ENCODE measurements around the gene DCT.
"Not testable (repeated sequence)": the region's sequence is repeated elsewhere in the genome, so short reads cannot be mapped to it uniquely, and the experiment has no call there.

The DCT gene

DNA sequence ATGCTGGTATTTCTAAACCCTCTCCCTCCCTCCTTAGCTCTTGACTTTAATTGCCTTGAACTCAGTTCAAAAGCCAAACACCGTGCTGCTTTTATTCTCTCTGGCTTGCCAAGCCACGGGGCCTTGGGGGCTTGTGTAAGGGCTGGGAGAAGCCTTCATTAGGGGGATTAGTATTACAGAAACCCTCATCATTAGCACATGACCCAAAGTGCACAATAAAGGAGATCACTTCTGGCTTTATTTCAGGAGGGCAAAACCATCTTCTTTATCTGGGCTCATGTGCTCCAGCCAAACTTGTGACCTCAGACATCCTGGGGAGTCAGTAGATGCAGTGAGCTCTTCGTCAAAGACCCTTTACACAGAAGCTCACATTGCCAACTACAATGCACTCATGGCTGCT lies at the start of gene DCT:
Gene DCT (minus strand): TSS at position 67 of the 400 bp plus-strand sequence. CDS start 427 bp downstream, outside the sequence.
- DNase-seq = no peak

DNA sequence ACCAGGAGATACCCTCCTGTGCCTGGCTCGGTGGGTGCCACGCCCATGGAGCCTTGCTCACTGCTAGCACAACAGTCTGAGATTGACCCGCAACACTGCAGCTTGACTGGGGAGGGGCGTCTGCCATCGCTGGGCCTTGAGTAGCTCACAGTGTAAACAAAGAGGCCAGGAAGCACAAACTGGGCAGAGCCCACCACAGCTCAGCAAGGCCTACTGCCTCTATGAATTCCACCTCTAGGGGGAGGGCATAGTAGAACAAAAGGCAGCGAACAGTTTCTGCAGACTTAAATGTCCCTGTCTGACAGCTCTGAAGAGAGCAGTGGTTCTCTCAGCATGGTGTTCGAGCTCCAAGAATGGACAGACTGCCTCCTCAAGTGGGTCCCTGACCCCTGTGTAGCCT lies 47.5 kb upstream of the DCT start:
- DNase-seq = not testable (repeated sequence)

DNA sequence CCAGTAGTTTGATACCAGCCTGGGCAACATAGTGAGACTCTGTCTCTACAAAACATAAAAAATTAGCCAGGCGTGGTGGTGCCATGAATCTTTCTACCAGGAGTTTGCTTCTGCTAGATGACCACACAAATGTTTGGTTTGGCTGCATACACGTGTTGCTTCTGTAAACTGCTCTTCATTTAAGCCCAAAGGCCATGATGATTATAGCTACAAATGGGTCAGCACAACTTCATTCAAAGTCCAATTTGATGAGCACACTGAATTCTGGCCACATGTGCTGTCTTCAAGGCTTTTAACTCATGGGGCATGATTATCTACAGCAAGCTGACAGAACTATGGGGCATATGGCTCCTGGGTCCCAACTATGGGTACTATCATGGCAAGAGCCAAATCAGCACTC lies 46.3 kb upstream of the DCT start:
- no peak for DNase-seq

DNA sequence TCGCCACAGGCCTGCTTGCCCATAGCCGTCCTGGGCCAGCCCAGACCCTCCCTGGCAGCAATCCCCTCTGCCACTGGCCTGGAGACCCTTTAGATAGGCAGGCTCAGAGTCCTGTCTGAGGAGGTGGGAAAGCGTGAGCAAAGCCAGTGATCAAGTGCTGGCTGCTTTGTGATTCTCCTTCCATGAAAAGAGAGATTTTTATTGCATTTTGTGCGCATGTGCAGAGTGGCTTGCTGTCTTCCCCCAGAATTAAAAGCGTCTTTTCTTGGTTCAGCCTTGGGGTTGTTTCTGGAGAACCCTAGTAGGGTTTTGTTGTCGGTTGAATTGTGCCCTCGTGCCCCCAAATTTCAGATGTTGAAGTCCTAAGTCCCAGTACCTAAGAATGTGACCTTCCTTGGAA lies 44.9 kb upstream of the DCT start:
- DNase-seq = no peak

DNA sequence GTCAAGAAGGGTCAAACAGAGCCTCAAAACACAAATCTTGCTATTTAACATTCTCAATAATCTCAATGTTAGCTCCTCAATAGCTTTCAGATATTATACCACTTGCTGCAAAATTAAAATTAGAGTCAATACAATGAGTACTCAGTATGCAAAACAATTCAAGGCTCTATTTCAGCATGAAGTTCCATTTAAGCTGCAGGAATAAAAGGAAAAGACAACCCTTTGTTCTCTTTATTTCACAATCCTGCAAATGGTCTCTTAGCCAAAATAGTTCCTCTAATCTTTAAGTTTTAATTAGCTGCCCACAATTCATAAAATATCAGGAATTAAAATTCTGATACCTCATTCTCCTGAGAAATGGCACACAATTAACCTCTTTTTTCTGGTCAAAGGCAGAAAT lies 40.5 kb upstream of the DCT start:
- DNase-seq = no peak

DNA sequence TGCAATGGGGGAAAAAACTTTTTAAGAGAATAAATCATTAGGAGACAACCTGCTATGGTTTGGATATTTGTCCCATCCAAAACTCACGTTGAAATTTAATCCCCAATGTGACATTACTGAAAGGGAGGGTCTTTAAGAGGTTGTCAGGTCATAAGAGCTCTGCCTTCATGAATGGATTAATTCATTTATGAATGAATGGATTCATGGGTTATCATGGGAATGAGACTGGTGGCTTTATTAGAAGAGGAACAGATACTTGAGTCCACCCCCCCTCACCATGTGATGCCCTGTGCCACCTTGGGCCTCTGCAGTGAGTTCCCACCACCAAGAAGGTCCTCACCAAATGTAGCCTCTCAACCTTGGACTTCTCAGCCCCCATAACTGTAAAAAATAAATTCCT lies 37.0 kb upstream of the DCT start:
- DNase-seq = no peak

DNA sequence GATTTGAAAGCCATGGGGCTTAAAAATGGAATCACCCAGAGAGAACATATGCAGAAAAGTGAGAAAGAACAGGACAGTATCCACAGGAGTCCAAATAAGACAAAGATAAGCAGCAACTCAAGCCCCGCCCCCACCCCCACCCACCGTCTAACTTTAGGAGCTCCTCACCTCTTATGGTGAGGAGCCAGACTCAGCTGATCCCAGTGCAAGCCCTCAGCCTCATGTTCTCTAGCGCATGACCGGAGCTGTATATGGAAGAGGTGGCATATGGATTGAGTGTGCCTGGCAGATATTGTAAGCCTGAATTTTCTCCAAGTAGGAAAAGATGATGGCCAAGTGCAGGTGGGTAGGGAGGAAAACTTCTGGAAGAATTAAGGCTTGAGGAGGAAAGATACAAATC lies 36.4 kb upstream of the DCT start:
- no peak for DNase-seq

DNA sequence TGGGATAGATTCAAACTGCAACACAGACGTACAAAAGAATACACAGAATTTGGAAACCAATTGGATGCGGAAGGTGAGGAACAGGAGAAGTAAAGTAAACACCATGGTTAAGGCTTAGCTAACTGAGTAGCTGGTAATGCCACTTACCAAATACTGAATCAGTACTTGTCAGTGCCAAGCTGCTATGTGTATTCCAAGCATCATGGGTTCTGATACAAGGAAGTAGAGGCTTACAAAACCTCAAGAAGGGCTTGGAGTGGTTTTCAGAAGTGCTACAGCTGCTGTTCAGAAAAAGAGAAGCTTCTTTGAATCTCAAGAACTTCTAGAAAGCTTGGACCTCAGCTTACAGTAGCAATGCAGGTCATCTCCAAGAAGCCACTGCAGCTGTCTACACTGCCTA lies 35.9 kb upstream of the DCT start:
- DNase-seq = no peak

DNA sequence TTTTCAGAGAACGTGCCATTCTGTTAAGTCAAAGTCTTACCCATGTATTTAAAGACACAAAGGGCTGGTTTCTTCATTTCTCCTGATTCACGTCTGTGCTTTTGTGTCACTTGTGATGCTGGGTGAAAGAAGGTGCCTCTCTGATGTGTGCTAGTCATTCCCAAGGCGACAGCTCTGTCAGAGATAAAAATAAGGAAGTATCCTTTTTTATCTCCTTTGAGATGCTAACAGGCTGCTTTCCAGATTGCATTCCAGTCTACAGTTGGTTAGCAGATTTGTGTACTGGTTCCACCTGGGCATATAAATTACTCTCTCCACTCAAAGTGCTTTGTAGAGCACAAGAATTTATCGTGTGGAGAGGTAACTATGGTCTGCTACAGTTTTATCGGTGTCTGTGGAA lies 33.5 kb upstream of the DCT start:
- DNase-seq = no peak

DNA sequence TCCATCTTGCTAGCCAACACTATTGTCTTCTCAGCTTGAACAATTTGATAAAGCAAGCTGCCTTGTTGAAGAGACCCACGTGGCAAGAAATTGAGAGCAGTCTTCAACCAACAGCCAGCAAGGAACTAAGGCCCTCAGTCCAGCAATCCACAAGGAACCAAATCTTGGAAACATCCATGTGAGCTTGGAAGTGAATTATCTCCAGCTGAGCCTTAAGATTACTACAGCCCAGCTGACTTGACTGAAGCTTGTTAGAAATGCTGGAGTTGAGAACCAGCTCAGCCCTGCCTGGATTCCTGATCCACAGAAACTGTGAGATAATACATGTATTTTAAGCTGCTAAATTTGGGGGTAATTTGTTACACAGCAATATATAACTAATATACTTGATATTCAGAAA lies 26.2 kb upstream of the DCT start:
- DNase-seq = no peak

DNA sequence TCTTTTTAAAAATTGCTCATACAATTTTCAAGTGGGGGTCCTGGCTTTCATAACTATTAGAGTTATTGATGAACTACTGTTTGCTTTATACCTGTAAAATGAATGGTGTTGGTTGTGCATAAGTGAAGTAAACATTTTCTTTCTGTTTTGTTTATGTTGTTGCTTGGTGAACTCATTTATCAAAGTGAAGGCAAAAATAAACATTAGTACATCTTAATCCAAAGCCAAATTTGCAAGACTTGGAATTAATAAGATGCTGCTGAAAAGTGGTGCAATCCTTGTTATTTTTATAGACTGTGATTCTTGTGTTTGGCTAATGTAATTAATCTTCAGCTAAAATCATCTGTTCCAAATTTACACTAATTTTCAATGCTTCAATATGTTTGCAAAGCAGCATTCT lies 24.4 kb upstream of the DCT start:
- DNase-seq = no peak

DNA sequence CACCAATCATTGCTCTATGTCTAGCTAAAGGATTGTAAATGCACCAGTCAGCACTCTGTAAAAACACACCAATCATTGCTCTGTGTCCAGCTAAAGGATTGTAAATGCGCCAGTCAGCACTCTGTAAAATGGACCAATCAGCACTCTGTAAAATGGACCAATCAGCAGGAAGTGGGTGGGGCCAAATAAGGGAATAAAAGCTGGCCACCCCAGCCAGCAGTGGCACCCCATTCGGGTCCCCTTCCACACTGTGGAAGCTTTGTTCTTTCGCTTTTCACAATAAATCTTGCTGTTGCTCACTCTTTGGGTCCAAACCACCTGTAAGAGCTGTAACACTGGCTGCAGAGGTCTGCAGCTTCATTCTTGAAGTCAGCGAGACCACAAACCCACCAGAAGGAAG lies 19.3 kb upstream of the DCT start:
- DNase-seq = not testable (repeated sequence)

DNA sequence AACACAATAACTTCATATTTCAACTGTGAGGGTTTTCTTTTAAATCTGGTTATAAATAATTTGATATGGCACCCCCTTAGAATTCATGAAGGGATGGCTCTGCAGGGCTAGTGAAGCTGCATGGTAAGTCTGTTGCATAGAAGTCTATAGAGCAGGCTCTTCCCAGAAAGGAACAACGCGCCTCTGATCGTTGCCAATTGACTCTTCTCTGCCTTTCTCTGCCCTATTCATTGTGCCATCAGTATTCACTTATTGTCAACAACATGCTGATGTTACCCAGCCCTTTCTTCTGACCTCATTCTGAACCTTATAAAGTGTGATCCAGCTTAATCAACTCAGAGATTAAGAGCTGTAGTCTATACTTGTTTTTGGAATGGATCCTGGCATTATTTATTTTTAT lies 16.3 kb upstream of the DCT start:
- DNase-seq = no peak

DNA sequence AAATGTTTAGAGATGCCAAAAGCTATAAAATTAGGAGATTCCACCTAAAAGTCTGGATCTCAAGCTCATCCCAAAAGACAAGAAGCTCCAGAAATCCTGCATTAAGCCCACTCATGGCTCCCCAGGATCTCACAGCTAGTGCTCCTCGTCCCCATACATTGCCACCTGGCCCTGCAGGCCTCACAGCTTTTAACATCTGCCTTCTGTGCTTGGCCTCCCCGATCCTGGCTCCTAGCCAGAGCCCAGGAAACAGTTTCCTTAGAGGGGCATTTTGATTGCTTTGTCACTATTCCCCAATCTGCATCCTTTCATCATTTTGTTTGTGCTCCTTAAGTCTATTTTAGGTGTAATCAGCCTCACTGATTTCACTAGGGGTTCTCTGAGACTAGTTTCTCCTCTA lies 14.5 kb upstream of the DCT start:
- no peak for DNase-seq

DNA sequence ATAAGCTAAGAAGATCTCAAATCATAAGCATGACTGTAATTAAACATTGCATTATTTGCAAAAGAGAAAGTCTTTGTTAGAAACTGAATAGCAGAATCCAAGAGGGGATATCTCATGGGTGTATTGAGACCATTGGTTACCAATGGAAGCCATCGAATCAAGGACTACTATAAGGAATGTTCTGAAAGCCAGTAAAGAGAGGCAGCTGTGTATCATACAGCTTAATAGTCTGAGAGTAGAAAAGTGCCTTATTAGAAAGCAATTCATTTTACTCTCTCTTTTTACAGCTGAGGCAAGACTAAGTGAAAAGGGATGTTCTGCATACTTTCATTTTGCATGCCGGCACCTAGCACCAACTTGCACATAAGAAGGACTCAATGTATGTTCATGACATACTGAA lies 7.6 kb upstream of the DCT start:
- DNase-seq = no peak

DNA sequence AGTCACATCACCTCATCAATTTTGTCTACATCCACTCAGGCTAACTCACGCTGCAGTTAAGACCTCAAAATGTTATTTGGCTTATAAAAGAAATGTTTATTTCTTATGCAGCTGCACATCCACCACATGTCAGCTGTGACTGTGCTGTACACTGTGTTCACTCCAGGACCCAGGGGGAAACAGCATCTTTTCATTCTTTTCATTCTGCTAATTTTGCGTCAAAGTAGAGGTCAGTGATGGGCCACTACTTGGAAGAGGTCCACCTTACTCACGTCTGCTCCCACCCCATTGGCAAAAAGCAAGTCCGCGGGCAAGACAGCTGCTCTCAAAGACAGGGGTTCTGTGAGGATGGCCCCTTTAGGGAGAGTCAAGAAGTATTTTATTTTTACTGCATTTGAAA lies 4.5 kb upstream of the DCT start:
- DNase-seq = no peak

DNA sequence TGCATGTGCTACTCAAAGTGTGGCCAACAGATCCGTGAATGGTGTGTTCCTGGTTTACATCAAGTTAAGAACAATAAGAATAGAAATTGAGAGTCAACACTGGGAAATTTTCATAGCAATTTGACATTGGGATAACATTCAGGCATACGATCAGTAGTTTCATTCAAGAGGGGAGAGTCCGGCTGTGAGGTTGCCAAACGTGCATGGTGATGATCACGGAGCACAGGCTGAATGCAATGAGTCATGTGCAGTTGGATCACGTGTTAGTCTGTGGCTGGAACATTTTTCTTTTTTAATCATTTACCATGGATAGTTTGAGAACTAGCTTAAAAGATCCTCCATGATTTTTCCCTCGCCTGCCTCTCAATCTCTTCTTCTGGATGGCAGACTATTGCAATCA lies 2.5 kb upstream of the DCT start:
- no peak for DNase-seq

DNA sequence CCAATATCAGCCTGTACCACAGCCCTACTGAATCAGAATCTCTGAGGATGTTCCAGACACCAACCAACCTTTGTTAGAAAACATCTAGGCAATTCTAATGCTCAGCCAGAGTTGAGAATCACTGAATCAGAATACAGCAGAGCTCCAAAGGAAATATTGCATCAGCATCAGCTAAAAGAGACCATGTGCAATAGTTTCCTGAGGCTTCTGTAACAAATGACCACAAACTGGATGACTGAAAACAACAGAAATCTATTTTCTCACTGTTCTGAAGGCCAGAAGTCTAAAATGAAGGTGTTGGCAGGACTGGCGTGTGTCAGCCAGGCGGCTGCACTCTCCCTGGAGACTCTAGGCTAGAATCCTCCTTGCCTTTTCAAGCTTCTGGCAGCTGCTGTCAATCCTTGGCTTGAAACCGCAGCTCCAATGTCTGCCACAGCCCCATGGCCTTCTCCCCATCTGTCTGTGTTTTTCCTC lies 1.2 kb upstream of the DCT start:
- no peak for DNase-seq

DNA sequence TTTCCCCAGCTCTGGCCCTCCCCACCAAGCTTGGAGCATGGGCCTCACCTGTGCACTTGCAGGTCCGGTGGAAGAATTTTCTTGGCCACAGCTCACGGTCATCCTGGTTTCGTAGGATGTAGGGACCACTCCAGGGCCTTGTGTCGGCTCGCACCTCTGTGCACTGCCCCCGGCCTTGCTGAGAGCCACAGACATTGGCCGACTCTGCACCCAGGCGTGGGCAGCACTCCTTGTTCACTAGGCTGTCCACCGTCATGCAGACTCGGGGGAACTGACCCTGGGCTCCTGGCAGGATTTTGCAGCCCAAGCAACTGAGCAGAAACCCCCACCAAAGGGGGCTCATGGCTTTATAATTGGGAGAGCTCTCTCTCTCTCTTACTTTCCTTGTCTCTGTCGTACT lies 569 bp downstream of the DCT start:
- DNase-seq = no peak

DNA sequence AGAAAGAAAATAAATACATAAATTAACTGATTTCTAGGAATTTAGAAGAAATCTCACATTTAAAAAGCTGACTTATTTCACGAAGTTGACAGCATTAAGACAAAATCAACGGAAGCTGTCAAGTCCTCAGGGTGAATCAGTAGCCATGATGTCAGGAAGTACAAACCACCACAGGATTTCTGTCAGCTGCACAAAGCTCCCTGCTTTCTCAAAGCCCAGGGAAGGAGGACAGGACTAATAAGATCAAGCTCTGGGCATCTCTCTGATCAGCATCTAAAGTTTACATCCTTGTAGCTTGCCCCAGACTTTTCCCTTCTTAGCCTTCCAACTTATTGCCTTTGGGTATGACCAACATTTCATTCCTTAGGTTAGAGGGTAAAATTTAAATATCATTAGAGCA lies 9.4 kb downstream of the DCT start:
- DNase-seq = no peak

DNA sequence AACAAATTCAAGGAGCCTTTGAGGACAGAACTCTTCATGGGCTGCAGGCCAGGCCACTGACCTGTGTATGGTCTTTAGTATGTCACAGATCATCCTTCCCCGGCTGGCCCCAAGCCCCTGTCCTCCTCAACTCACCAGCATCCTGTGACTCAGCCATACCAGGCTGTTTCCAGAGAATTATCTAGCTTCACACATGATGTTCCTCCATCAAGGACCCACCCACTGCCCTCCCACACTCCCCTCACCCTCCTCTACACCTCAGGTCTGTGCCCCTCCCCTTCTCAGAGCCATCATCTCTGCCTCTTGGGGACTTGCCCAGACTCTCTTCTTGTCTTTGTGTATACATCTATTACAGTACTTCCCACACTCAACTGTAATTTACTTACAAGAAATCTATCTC lies 14.7 kb downstream of the DCT start:
- peak; percentile 49 for DNase-seq

DNA sequence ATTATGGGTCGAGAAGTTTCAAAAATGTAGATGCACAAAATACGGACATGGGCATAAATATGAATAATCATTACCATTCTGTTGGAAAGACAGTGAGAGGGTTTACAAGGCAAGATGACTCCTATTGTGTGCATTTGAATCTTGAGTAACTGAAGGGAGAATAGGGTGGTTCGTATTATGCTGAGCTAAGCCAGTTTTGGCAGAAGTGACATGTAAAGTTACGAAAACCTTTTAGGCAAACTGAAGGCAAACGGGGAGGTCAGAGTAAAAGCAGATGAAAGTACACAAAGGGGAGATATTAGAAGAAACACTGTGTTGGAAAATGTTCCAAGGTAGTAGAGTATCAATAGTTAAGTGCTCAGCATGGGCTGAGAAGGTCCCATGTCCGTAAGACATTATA lies 16.8 kb downstream of the DCT start:
- DNase-seq = no peak

DNA sequence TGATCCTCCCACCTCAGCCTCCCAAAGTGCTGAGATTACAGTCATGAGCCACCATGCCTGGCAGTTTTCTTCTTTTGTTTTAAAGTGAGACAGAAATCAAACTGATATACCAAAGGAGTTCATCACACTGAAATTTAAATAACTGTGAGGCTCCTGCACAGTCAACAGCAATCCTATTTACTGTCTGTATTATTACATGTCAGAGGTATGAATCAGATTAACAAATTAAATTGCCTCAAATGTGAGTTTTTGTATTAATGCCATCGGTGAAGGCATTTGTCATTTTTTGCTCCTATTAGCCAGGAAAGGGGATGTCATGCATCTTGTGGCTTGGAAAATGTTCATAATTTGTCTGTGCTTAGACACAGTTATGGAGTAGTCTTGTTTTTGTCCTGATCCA lies 20.4 kb downstream of the DCT start:
- no peak for DNase-seq

DNA sequence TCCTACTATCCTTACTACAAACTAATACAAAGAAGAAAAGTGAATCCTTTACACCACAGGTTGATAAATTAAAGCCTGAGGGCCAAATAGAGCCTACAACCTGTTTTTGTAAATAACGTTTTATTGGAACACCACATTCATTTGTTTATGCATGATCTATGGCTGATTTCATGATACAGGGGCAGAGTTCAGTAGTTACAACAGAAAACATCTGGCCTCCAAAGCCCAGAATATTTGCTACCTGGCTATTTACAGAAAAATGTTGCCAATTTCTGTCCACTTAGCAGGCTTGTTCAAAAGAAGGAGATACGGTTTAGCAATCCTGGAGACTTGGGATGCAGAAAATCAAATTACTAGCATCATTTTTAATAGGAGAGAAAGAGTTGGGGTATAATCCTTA lies 24.1 kb downstream of the DCT start:
- no peak for DNase-seq

DNA sequence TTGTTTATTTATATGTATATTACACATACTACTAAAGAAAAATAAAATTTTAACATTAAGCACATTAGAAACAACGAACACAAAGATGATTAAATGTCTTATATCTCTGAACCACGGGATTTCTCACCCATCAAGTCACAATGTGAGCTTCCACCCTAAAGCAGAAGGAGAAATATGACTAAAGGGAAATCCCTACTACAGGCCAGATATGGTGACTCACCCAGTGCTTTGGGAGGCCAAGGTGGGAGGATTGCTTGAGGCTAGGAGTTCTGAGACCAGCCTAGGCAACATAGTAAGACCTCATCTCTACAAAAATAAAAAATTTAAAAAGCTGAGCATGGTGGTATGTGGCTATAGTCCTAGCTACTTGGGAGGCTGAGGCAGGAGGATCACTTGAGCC lies 24.6 kb downstream of the DCT start:
- DNase-seq = peak; percentile 25

DNA sequence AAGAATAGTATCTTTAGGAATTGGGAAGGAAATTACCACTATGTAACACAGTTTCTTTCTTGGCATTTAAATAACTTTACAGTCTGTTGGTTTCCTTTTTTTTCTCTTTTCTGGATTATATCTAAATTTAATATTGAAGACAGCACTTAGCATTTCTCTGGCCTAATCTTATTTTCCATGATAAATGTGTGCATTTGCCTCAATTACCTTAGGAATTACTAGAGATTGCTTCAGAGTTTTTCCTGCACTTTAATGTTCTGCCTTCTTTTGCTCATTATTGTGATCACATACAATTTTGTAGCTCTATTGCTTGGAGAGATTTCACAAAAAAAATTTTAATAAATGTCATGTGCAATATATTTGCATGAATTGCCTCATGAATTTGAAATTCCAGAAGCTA lies 25.1 kb downstream of the DCT start:
- DNase-seq = no peak

Data from stimulated activated CD4-positive, alpha-beta T cell treated with anti-CD3 and anti-CD28 coated beads, Interleukin-15, amount 100 ng/mL, for 24 hours (primary cell).